HEK293 (cell line): ENCODE measurements around the gene GBGT1.
A peak's percentile ranks its signal among the peaks of the same experiment; 100 is the strongest.

Experiments used
- CTCF ChIA-PET: fragments of 350-600 bp; formaldehyde crosslinking; extraction: SDS; loops from one replicate; lab custom pipeline; 2021; ENCODE audit warnings: antibody characterized with exemption; lab: Yijun Ruan, JAX
- POLR2A ChIA-PET: fragments of 300-600 bp; formaldehyde crosslinking; extraction: SDS; loops from one replicate; lab custom pipeline; 2020; ENCODE audit warnings: antibody characterized with exemption, inconsistent platforms; lab: Yijun Ruan, JAX
- H3K27ac ChIP-seq: fragments of 200-500 bp; sonication (Bioruptor generic); 2 replicates; pipeline ENCODE4 v1.5.1; 2014; ENCODE audit warnings: low read depth, low read length, control low read depth, inconsistent platforms; ENCODE audit errors: extremely low read depth
- H3K36me3 ChIP-seq, 2 experiments: fragments of 200-500 bp in 1 of 2; sonication (Bioruptor generic) in 1 of 2; 1 replicate in 1 of 2; 2 replicates in 1 of 2; pipeline ENCODE4 v1.5.1; 2014 to 2017; ENCODE audit warnings: inconsistent platforms in 2 of 2, low read length in 2 of 2; ENCODE audit not compliant: control insufficient read depth in 2 of 2, insufficient read depth in 1 of 2
- H3K4me1 ChIP-seq: fragments of 200-500 bp; sonication (Bioruptor generic); 2 replicates; pipeline ENCODE4 v1.5.1; 2014; ENCODE audit warnings: mild to moderate bottlenecking, low read length, inconsistent platforms; ENCODE audit not compliant: control insufficient read depth, insufficient read depth
- H3K4me3 ChIP-seq: 2 replicates; pipeline ENCODE4 v1.5.1; 2011; ENCODE audit warnings: low read depth, mild to moderate bottlenecking, control low read depth, low read length, moderate library complexity
- H3K9me3 ChIP-seq: fragments of 200-500 bp; sonication (Bioruptor generic); 2 replicates; pipeline ENCODE4 v1.5.1; 2014; ENCODE audit warnings: low read depth, low read length, inconsistent platforms; ENCODE audit not compliant: control insufficient read depth, insufficient read depth
- KLF1 ChIP-seq: fragments of 450-650 bp; formaldehyde crosslinking; IDR thresholded peaks from 2 replicates; pipeline ENCODE4 v1.5.1; 2016; ENCODE audit warnings: missing biosample characterization, missing genetic modification characterization
- MYNN ChIP-seq: fragments of 450-650 bp; formaldehyde crosslinking; IDR thresholded peaks from 2 replicates; pipeline ENCODE4 v1.5.1; 2016; ENCODE audit warnings: missing biosample characterization, missing genetic modification characterization, borderline replicate concordance
- OSR2 ChIP-seq: fragments of 450-650 bp; formaldehyde crosslinking; IDR thresholded peaks from 2 replicates; pipeline ENCODE4 v1.5.1; 2016; ENCODE audit warnings: missing biosample characterization, missing genetic modification characterization
- PRDM10 ChIP-seq: fragments of 450-650 bp; formaldehyde crosslinking; IDR thresholded peaks from 2 replicates; pipeline ENCODE4 v1.5.1; 2016; ENCODE audit warnings: missing biosample characterization, missing genetic modification characterization
- PRDM4 ChIP-seq: fragments of 450-650 bp; formaldehyde crosslinking; IDR thresholded peaks from 2 replicates; pipeline ENCODE4 v1.5.1; 2017; ENCODE audit warnings: missing biosample characterization, missing genetic modification characterization
- SP2 ChIP-seq: fragments of 450-650 bp; formaldehyde crosslinking; IDR thresholded peaks from 2 replicates; pipeline ENCODE4 v1.5.1; 2016; ENCODE audit warnings: missing biosample characterization, missing genetic modification characterization
- ZBTB20 ChIP-seq: fragments of 450-650 bp; formaldehyde crosslinking; IDR thresholded peaks from 2 replicates; pipeline ENCODE4 v1.5.1; 2016; ENCODE audit warnings: missing biosample characterization, missing genetic modification characterization
- ZBTB6 ChIP-seq: fragments of 450-650 bp; formaldehyde crosslinking; IDR thresholded peaks from 2 replicates; pipeline ENCODE4 v1.5.1; 2017; ENCODE audit warnings: missing biosample characterization, missing genetic modification characterization
- ZFP41 ChIP-seq: fragments of 450-650 bp; formaldehyde crosslinking; IDR thresholded peaks from 2 replicates; pipeline ENCODE4 v1.5.1; 2016; ENCODE audit warnings: missing biosample characterization, missing genetic modification characterization, borderline replicate concordance
- ZNF23 ChIP-seq: fragments of 450-650 bp; formaldehyde crosslinking; IDR thresholded peaks from 2 replicates; pipeline ENCODE4 v1.5.1; 2016; ENCODE audit warnings: missing biosample characterization, missing genetic modification characterization, borderline replicate concordance
- ZNF292 ChIP-seq: fragments of 450-650 bp; formaldehyde crosslinking; IDR thresholded peaks from 2 replicates; pipeline ENCODE4 v1.5.1; 2016; ENCODE audit warnings: low read depth, missing biosample characterization, missing genetic modification characterization, borderline replicate concordance
- ZNF362 ChIP-seq: fragments of 450-650 bp; formaldehyde crosslinking; IDR thresholded peaks from 2 replicates; pipeline ENCODE4 v1.5.1; 2016; ENCODE audit warnings: missing biosample characterization, missing genetic modification characterization
- ZNF529 ChIP-seq: fragments of 450-650 bp; formaldehyde crosslinking; IDR thresholded peaks from 2 replicates; pipeline ENCODE4 v1.5.1; 2017; ENCODE audit warnings: missing genetic modification characterization, missing biosample characterization; ENCODE audit not compliant: insufficient replicate concordance
- ZNF791 ChIP-seq: fragments of 450-650 bp; formaldehyde crosslinking; IDR thresholded peaks from 2 replicates; pipeline ENCODE4 v1.5.1; 2016; ENCODE audit warnings: missing biosample characterization, missing genetic modification characterization
- ZSCAN4 ChIP-seq: fragments of 450-650 bp; formaldehyde crosslinking; IDR thresholded peaks from 2 replicates; pipeline ENCODE4 v1.5.1; 2017; ENCODE audit warnings: missing biosample characterization, missing genetic modification characterization

Gene GBGT1

GRCh38 chr9:133124123-133124906 is 39.4 kb downstream of the GBGT1 start (continued):
- TF ChIP-seq ZSCAN4 (tag by site-specific recombination), result peak; percentile 70

- CTCF ChIA-PET, result interaction anchor here (0.6 to 2.1 kb wide), 7 partner anchors 17 to 360 kb away, joined by 3 to 15 read pairs (median 4); no protein-coding TSS in a partner anchor
- TF ChIP-seq ZNF23 (no peak), ZBTB6 (no peak), ZSCAN4 (tag by site-specific recombination) (no peak), OSR2 (0 out of 2 replicates have a peak, but pooled peaks have one; percentile 36), ZNF529 (tag by site-specific recombination) (no peak), KLF1 (tag by site-specific recombination) (0 out of 2 replicates have a peak, but pooled peaks have one; percentile 20), ZBTB20 (peak; percentile 72), SP2 (peak; percentile 64), PRDM10 (tag by site-specific recombination) (no peak)
- Histone ChIP-seq H3K36me3 (peaks cover 0 to 4% of the 10 kb centered on the region in 2 experiments; a peak in 1 of 3 replicates), H3K4me1 (peaks cover 7% of the 10 kb centered on the region; the same call in 1 of the 2 replicates), H3K9me3 (no peaks in the 10 kb centered on the region), H3K4me3 (no peak overlapping the region), H3K27ac (no peak overlapping the region)
- POLR2A ChIA-PET, result interaction anchor here (0.9 to 1.1 kb wide), 3 partner anchors 10 to 92 kb away, joined by 3 to 5 read pairs (median 3); partner anchors contain the start of gene GTF3C5
These were observed 40.6 kb downstream of the GBGT1 start for GRCh38 chr9:133122935-133123611.

- POLR2A ChIA-PET, result interaction anchor here (0.9 to 1.1 kb wide), 3 partner anchors 11 to 92 kb away, joined by 3 to 5 read pairs (median 3); partner anchors contain the start of gene GTF3C5
These were observed 41.1 kb downstream of the GBGT1 start for GRCh38 chr9:133122605-133122934.

More at GRCh38 chr9:133122605-133122934, 41.1 kb downstream of the GBGT1 start:
- Histone ChIP-seq H3K27ac (no peak overlapping the region), H3K36me3 (peaks cover 0 to 4% of the 10 kb centered on the region in 2 experiments; a peak in 1 of 3 replicates), H3K9me3 (no peaks in the 10 kb centered on the region), H3K4me1 (peaks cover 7% of the 10 kb centered on the region; the same call in 1 of the 2 replicates), H3K4me3 (no peak overlapping the region)
- TF ChIP-seq ZFP41 (tag by site-specific recombination), result no peak
- TF ChIP-seq ZNF362 (tag by site-specific recombination), result no peak
- TF ChIP-seq ZNF791, result no peak
- TF ChIP-seq OSR2, result no peak
- TF ChIP-seq MYNN, result no peak
- TF ChIP-seq ZNF292 (tag by site-specific recombination), result no peak
- TF ChIP-seq PRDM4, result no peak
- CTCF ChIA-PET, result interaction anchor here (0.6 to 2.1 kb wide), 7 partner anchors 17 to 361 kb away, joined by 3 to 15 read pairs (median 4); no protein-coding TSS in a partner anchor
